CD4-positive, alpha-beta T cell treated with Interleukin-4 for 1 hour (primary cell): Measurements from ENCODE around the gene OMP.

Source experiments
- DNase-seq, 2 donors: peaks; one replicate each; pipeline ENCODE4 v3.0.0-alpha.2; 2020 to 2022

The OMP gene

GRCh38 chr11:77144196-77144856 lies 41.7 kb downstream of the OMP start:
- DNase-seq = no peak

GRCh38 chr11:77144857-77145428 lies 42.3 kb downstream of the OMP start:
- DNase-seq = no peak

- no peak for DNase-seq
Measured at GRCh38 chr11:77146261-77147035, 43.8 kb downstream of the OMP start.

GRCh38 chr11:77147036-77147315 lies 44.3 kb downstream of the OMP start:
- no peak for DNase-seq

DNA sequence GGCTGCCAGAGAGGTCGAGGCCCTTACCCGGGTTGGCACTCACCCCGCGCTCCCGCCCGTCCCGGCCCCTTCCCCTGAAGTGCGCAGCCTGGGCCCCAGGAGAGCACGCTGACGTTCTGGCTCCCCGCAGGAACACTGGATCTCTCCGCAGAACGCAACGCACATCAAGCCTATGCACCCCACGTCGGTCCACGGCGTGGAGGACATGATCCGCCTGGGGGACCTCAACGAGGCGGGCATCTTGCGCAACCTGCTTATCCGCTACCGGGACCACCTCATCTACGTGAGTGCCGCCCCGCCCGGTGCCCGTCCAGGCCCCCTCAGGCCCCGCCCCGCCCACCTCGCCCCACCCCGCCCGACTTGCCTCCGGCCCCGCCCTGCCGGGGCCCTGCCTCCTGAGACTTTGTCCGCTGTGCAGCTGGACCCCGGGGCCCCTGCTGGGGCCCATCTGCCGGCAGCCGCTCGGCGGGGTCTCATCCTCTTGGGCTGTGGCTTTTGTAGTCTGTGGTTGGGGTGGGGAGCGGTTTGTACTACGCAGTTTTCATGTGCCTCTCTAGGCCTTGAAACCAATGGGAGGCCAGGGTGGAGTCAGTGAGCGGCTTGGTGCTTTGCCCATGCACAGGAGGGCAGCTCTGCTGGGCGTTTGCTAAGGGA lies 45.2 kb downstream of the OMP start:
- peak; percentile 22 to 42 for DNase-seq

- no peak for DNase-seq
Measured at GRCh38 chr11:77148963-77149715, 46.5 kb downstream of the OMP start.

GRCh38 chr11:77149716-77150392 lies 47.2 kb downstream of the OMP start:
- no peak for DNase-seq

GRCh38 chr11:77150836-77151235 lies 48.2 kb downstream of the OMP start:
- no peak for DNase-seq

DNA sequence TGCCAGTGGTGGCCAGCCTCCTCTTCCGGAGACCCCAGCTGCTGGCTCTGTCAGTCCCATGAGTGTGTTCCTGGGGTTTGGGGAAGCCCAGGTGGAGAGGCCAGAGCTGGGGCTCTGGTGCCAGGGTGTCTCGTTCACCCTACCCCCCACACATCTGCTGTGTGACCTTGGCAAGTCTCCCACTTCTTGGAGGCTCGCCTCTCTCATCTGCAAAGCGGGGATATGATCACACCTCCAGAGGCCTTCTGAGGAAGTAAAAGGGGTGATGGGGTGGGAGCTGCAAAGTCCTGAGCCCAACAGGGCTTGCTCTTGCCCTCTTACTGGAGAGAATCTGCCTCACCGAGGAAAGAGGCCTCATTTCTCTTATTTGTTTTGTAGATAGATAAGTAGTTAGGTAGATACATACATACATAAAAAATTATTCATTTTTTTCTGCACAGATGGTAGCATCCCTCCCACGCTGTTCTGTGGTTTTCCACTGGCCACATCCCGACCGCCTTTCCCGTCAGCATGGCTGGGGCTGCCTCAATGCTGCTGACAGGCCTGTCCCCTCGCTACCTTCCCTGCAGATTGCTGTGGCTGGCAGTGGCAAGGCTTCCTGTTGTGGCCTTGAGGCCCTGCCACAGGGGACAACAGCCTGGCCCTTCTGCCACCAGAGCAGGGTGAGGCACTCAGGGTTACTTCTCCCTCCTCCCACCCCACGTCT lies 49.3 kb downstream of the OMP start:
- peak; percentile 29 to 39 for DNase-seq

DNA sequence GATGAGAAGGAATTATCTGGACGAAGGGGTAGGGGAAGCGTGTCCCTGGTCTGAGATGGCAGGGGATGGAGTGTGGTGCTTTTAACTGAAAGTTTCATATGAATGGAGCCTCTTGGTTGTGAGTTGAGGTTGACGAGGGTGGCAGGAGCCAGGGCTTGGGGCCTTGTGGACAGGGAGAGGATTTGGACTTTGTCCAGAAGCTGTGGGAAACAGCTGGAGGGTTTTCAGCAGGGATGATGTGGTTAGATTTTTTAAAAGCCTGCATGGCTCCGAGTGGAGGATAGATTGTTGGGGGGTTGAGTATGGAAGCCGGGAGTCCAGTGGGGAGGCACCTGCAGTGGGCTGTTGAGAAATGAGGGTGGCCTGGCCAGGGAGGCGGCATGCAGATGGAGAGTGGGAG lies 50.2 kb downstream of the OMP start:
- no peak for DNase-seq
